ENCODE data around the gene CYB5D1. TPM values are rescaled to one million over a fixed set of nuclear protein-coding genes. Genes with fewer than 3 reads are reported as not detected.
A peak's percentile ranks its signal among the peaks of the same experiment; 100 is the strongest.

Gene CYB5D1
- total and polyA plus RNA-seq, 9 donors: 5.9 to 9.3 (median 7.3) TPM

DNA sequence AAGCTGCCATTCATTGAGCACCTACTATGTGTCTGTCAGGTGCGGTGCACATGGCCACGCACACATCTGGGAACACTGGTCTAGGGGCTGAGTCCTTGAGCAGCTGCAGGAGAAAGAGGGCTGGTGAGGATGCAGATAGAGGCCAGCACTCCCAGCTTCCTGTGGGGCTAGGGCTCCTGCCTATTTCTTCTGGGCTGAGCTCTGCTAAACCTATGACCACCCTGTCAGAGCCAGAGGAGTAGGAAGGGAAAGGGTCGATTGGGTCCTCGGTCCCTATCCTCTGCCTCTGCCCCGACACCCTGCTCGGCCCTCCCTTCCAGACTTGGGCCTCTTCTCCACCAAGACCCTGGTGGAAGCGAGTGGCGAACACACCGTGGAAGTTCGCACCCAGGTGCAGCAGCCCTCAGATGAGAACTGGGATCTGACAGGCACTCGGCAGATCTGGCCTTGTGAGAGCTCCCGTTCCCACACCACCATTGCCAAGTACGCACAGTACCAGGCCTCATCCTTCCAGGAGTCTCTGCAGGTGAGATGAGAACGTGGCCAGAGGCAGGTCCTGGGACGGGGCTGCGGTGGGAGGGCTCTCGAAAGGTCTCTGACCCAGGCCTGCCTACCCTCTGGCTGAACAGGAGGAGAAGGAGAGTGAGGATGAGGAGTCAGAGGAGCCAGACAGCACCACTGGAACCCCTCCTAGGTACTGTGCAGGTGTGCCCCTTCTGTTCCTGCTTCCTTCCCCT is 6.9 kb upstream of the CYB5D1 start:
- no peaks in the 10 kb centered on the region for H3K9me3 ChIP-seq (replicated peaks; ENCODE audit: control insufficient read depth, low read depth, low read length)
- H3K36me3 ChIP-seq (ENCODE audit: control insufficient read depth, insufficient read depth, low read length): peaks cover 78% of the 10 kb centered on the region
- H3K4me3 ChIP-seq (ENCODE audit: low read length): no peak overlapping the region
- 85% methylated on average over 11 of the region's 17 CpGs for WGBS (ENCODE audit: insufficient coverage)
- DNase-seq: no peak
- peaks cover 28% of the 10 kb centered on the region for H3K4me1 ChIP-seq (ENCODE audit: control insufficient read depth, insufficient read depth, low read length)
- H3K27me3 ChIP-seq (ENCODE audit: control insufficient read depth, insufficient read depth, low read length): no peaks in the 10 kb centered on the region
- no peak overlapping the region for H3K27ac ChIP-seq (ENCODE audit: low read length)

DNA sequence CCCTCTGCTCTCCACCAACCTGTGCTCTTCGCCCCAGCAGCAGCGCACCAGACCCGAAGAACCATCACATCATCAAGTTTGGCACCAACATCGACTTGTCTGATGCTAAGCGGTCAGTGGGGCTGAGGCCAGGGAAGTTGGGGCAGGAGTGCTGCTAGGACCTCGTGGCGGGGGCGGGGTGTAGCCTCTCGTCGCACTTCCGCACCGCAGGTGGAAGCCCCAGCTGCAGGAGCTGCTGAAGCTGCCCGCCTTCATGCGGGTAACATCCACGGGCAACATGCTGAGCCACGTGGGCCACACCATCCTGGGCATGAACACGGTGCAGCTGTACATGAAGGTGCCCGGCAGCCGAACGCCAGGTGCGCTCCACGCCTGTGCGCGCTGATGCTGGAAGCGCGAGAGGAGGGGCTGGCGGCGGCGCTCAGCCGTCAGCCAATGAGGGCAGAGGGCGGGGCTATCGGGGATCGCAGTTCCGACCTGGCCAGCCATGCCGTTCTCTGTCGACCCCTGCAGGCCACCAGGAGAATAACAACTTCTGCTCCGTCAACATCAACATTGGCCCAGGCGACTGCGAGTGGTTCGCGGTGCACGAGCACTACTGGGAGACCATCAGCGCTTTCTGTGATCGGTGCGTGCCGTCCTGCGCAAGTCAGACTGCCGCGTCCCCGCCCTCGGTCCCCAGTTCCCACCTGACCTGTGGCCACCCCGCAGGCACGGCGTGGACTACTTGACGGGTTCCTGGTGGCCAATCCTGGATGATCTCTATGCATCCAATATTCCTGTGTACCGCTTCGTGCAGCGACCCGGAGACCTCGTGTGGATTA is 6.2 kb upstream of the CYB5D1 start:
- no peak overlapping the region for H3K27ac ChIP-seq (ENCODE audit: low read length)

DNA sequence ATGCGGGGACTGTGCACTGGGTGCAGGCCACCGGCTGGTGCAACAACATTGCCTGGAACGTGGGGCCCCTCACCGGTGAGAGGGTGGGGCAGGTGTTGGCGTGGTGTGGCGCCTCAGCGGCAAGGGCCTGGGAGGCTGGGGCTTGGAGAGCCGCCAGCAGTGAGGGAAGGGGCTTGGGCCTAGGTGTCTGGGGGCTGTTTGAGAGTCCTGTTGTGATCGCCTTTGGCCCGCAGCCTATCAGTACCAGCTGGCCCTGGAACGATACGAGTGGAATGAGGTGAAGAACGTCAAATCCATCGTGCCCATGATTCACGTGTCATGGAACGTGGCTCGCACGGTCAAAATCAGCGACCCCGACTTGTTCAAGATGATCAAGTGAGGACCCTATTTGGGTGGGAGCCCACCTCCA is 5.5 kb upstream of the CYB5D1 start:
- no peak for DNase-seq
- Histone ChIP-seq H3K4me3 (ENCODE audit: low read length) (no peak overlapping the region), H3K36me3 (ENCODE audit: control insufficient read depth, insufficient read depth, low read length) (peaks cover 65% of the 10 kb centered on the region), H3K4me1 (ENCODE audit: control insufficient read depth, insufficient read depth, low read length) (peaks cover 39% of the 10 kb centered on the region), H3K9me3 (replicated peaks; ENCODE audit: control insufficient read depth, low read depth, low read length) (no peaks in the 10 kb centered on the region), H3K27me3 (ENCODE audit: control insufficient read depth, insufficient read depth, low read length) (no peaks in the 10 kb centered on the region), H3K27ac (ENCODE audit: low read length) (no peak overlapping the region)
- WGBS (ENCODE audit: insufficient coverage): 76% methylated on average over 20 of the region's 20 CpGs

More for the DNA sequence above, 6.2 kb upstream of the CYB5D1 start:
- Histone ChIP-seq H3K4me3 (ENCODE audit: low read length) (no peak overlapping the region), H3K36me3 (ENCODE audit: control insufficient read depth, insufficient read depth, low read length) (peaks cover 71% of the 10 kb centered on the region), H3K9me3 (replicated peaks; ENCODE audit: control insufficient read depth, low read depth, low read length) (no peaks in the 10 kb centered on the region), H3K27me3 (ENCODE audit: control insufficient read depth, insufficient read depth, low read length) (no peaks in the 10 kb centered on the region), H3K4me1 (ENCODE audit: control insufficient read depth, insufficient read depth, low read length) (peaks cover 36% of the 10 kb centered on the region)
- whole genome bisulfite sequencing (ENCODE audit: insufficient coverage): 13% methylated on average over 57 of the region's 60 CpGs
- DNase-seq: peak; percentile 93

DNA sequence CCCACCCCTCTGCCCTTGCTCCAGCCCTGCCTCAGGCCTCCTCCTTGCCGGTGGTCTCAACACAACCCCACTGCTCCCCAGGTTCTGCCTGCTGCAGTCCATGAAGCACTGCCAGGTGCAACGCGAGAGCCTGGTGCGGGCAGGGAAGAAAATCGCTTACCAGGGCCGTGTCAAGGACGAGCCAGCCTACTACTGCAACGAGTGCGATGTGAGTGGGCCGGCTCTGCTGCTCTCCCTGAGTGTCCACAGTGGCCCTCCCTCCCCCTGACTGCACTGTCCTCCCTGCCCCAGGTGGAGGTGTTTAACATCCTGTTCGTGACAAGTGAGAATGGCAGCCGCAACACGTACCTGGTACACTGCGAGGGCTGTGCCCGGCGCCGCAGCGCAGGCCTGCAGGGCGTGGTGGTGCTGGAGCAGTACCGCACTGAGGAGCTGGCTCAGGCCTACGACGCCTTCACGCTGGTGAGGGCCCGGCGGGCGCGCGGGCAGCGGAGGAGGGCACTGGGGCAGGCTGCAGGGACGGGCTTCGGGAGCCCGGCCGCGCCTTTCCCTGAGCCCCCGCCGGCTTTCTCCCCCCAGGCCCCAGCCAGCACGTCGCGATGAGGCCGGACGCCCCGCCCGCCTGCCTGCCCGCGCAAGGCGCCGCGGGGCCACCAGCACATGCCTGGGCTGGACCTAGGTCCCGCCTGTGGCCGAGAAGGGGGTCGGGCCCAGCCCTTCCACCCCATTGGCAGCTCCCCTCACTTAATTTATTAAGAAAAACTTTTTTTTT is 4.7 kb upstream of the CYB5D1 start:
- H3K36me3 ChIP-seq (ENCODE audit: control insufficient read depth, insufficient read depth, low read length): peaks cover 59% of the 10 kb centered on the region
- DNase-seq: no peak
- H3K9me3 ChIP-seq (replicated peaks; ENCODE audit: control insufficient read depth, low read depth, low read length): no peaks in the 10 kb centered on the region
- H3K27me3 ChIP-seq (ENCODE audit: control insufficient read depth, insufficient read depth, low read length): no peaks in the 10 kb centered on the region
- H3K27ac ChIP-seq (ENCODE audit: low read length): no peak overlapping the region
- H3K4me3 ChIP-seq (ENCODE audit: low read length): no peak overlapping the region
- WGBS (ENCODE audit: insufficient coverage): 73% methylated on average over 44 of the region's 51 CpGs
- H3K4me1 ChIP-seq (ENCODE audit: control insufficient read depth, insufficient read depth, low read length): peaks cover 42% of the 10 kb centered on the region

DNA sequence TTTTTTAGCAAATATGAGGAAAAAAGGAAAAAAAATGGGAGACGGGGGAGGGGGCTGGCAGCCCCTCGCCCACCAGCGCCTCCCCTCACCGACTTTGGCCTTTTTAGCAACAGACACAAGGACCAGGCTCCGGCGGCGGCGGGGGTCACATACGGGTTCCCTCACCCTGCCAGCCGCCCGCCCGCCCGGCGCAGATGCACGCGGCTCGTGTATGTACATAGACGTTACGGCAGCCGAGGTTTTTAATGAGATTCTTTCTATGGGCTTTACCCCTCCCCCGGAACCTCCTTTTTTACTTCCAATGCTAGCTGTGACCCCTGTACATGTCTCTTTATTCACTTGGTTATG is 4.1 kb upstream of the CYB5D1 start:
- Histone ChIP-seq H3K27me3 (ENCODE audit: control insufficient read depth, insufficient read depth, low read length) (no peaks in the 10 kb centered on the region), H3K4me3 (ENCODE audit: low read length) (no peak overlapping the region), H3K9me3 (replicated peaks; ENCODE audit: control insufficient read depth, low read depth, low read length) (no peaks in the 10 kb centered on the region), H3K4me1 (ENCODE audit: control insufficient read depth, insufficient read depth, low read length) (peaks cover 47% of the 10 kb centered on the region), H3K36me3 (ENCODE audit: control insufficient read depth, insufficient read depth, low read length) (peaks cover 53% of the 10 kb centered on the region), H3K27ac (ENCODE audit: low read length) (no peak overlapping the region)
- no peak for DNase-seq
- 74% methylated on average over 18 of the region's 21 CpGs for WGBS (ENCODE audit: insufficient coverage)

DNA sequence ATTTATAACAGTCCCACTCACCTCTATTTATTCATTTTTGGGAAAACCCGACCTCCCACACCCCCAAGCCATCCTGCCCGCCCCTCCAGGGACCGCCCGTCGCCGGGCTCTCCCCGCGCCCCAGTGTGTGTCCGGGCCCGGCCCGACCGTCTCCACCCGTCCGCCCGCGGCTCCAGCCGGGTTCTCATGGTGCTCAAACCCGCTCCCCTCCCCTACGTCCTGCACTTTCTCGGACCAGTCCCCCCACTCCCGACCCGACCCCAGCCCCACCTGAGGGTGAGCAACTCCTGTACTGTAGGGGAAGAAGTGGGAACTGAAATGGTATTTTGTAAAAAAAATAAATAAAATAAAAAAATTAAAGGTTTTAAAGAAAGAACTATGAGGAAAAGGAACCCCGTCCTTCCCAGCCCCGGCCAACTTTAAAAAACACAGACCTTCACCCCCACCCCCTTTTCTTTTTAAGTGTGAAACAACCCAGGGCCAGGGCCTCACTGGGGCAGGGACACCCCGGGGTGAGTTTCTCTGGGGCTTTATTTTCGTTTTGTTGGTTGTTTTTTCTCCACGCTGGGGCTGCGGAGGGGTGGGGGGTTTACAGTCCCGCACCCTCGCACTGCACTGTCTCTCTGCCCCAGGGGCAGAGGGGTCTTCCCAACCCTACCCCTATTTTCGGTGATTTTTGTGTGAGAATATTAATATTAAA is 3.6 kb upstream of the CYB5D1 start:
- Histone ChIP-seq H3K27ac (ENCODE audit: low read length) (peak overlapping the region; percentile 59), H3K36me3 (ENCODE audit: control insufficient read depth, insufficient read depth, low read length) (peaks cover 54% of the 10 kb centered on the region), H3K27me3 (ENCODE audit: control insufficient read depth, insufficient read depth, low read length) (no peaks in the 10 kb centered on the region), H3K4me1 (ENCODE audit: control insufficient read depth, insufficient read depth, low read length) (peaks cover 53% of the 10 kb centered on the region), H3K9me3 (replicated peaks; ENCODE audit: control insufficient read depth, low read depth, low read length) (no peaks in the 10 kb centered on the region), H3K4me3 (ENCODE audit: low read length) (peak overlapping the region; percentile 83)
- no peak for DNase-seq
- 66% methylated on average over 11 of the region's 31 CpGs for WGBS (ENCODE audit: insufficient coverage)

DNA sequence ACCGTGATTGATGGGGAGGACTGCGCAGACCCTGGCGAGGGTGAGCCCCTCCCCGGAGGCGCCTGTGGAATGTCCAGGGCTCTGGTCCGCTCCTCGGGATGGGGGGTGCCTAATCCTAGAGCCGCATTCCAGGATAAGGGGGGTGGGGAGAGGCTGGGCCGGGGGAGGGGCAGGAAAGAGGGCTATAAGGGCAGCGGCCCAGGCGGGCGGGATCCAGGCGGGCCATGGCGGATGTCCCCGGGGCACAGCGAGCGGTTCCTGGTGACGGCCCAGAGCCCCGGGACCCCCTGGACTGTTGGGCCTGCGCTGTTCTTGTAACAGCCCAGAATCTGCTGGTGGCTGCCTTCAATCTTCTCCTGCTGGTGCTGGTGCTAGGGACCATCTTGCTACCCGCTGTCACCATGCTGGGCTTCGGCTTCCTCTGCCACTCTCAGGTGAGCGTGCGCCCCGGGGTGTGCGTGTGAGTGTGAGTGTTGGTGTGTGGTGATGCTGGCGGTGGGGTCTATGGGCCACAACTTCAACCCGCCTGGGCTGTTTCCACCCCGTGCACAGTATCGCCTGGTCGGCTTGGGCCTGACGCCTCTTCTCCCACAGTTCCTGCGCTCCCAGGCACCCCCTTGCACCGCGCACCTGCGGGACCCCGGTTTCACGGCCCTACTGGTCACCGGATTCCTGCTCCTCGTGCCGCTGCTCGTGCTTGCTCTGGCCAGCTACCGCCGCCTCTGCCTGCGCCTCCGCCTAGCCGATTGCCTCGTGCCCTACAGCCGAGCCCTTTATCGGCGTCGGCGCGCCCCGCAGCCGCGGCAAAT is 2.7 kb upstream of the CYB5D1 start, which contains the start of gene TMEM88:
Gene TMEM88 (plus strand): TSS at position 216 of the 809 bp plus-strand sequence. CDS start 9 bp downstream, at position 225.
- Histone ChIP-seq H3K27ac (ENCODE audit: low read length) (peak within 1 kb of the TSS; percentile 99), H3K27me3 (ENCODE audit: control insufficient read depth, insufficient read depth, low read length) (no peaks in the 10 kb centered on the region), H3K4me1 (ENCODE audit: control insufficient read depth, insufficient read depth, low read length) (peaks cover 53% of the 10 kb centered on the region), H3K36me3 (ENCODE audit: control insufficient read depth, insufficient read depth, low read length) (peaks cover 49% of the 10 kb centered on the region), H3K9me3 (replicated peaks; ENCODE audit: control insufficient read depth, low read depth, low read length) (no peaks in the 10 kb centered on the region), H3K4me3 (ENCODE audit: low read length) (peak within 1 kb of the TSS; percentile 83)
- WGBS (ENCODE audit: insufficient coverage): 30% methylated on average over 46 of the region's 57 CpGs
- peak; percentile 25 for DNase-seq

DNA sequence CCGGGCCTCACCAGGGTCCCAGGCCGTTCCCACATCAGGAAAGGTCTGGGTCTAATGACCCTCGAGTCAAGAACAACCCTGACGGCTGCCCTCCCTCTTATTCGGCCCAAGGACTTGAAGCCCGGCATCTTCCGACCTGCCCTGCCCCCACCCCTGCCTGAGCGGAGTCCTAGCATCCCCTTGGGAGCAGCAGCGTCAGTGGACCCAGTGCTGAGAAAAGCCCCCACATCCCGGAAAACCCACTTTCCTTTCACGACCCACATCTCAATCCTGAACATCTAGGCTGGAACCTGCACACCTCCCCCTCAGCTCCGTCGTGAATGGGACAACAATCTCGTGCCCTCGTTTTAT is 2.2 kb upstream of the CYB5D1 start:
- Histone ChIP-seq H3K4me1 (ENCODE audit: control insufficient read depth, insufficient read depth, low read length) (peaks cover 53% of the 10 kb centered on the region), H3K27ac (ENCODE audit: low read length) (peak overlapping the region; percentile 99), H3K36me3 (ENCODE audit: control insufficient read depth, insufficient read depth, low read length) (peaks cover 46% of the 10 kb centered on the region), H3K27me3 (ENCODE audit: control insufficient read depth, insufficient read depth, low read length) (no peaks in the 10 kb centered on the region), H3K9me3 (replicated peaks; ENCODE audit: control insufficient read depth, low read depth, low read length) (no peaks in the 10 kb centered on the region), H3K4me3 (ENCODE audit: low read length) (peak overlapping the region; percentile 83)
- DNase-seq: no peak
- WGBS (ENCODE audit: insufficient coverage): 7% methylated on average over 11 of the region's 15 CpGs

Measured in muscle of leg (tissue), 11 donors.